ENCODE measurements around the gene KLF7. TPM values are rescaled to one million over a fixed set of nuclear protein-coding genes. Genes with fewer than 3 reads are reported as not detected.

The KLF7 gene
- total and polyA plus RNA-seq, 9 of the 15 experiments (the other 6 are each of a cell fraction or from before 2014, with no cell fraction given), result 0.04 to 0.54 (median 0.07) TPM

- WGBS (ENCODE audit: insufficient coverage, low coverage, missing lambda C conversion rate), result 0% methylated on average over 2 of the region's 2 CpGs
- BruUV-seq (replicated peaks), result no TSS peak
- Histone ChIP-seq H3K4me3 (no peak overlapping the region), H3K9me1 (ENCODE audit: control insufficient read depth, insufficient read depth, low read length) (no peaks in the 10 kb centered on the region), H4K20me1 (replicated peaks; ENCODE audit: control insufficient read depth, insufficient read depth, low read length) (no peaks in the 10 kb centered on the region), H3K79me2 (ENCODE audit: control insufficient read depth, insufficient read depth, low read length) (no peaks in the 10 kb centered on the region), H3K4me1 (replicated peaks in 1 of 2; ENCODE audit: control insufficient read depth in 2 of 2, insufficient read depth in 2 of 2, low read length in 2 of 2) (no peaks in the 10 kb centered on the region), H3K9ac (ENCODE audit: insufficient read depth in 1 of 2, low read depth in 2 of 2, low read length in 2 of 2) (no peak overlapping the region), H3K27me3 (ENCODE audit: control insufficient read depth in 2 of 2, insufficient read depth in 2 of 2, low read length in 2 of 2) (no peaks in the 10 kb centered on the region), H3K9me3 (replicated peaks; ENCODE audit: control insufficient read depth, insufficient read depth, low read depth, low read length) (no peaks in the 10 kb centered on the region), H3K4me2 (ENCODE audit: insufficient read depth, low read length) (no peak overlapping the region), H2AFZ (ENCODE audit: low read depth, low read length) (no peak overlapping the region), H3K36me3 (ENCODE audit: control insufficient read depth, insufficient read depth, low read length) (no peaks in the 10 kb centered on the region), H3K27ac (ENCODE audit: extremely low read depth, low read depth, low read length) (no peak overlapping the region)
- in situ Hi-C loops (cut with MboI) (no loop called here), intact Hi-C loops (cut with micrococcal nuclease) (no loop called here)
- no peak for DNase-seq (ENCODE audit: extremely low read depth in 1 of 4, low spot score in 3 of 4)
- TF ChIP-seq MTA3 (IDR thresholded peaks at IDR 0.05; ENCODE audit: borderline replicate concordance) (no peak), MED1 (CRISPR knock-in tag; IDR thresholded peaks at IDR 0.05; ENCODE audit: borderline replicate concordance) (no peak), ARID2 (IDR thresholded peaks at IDR 0.05) (no peak), NR2C1 (IDR thresholded peaks at IDR 0.05) (no peak), NR2C1 (tag; IDR thresholded peaks at IDR 0.05) (no peak), MECOM (CRISPR knock-in tag; IDR thresholded peaks at IDR 0.05) (no peak), ZNF3 (CRISPR knock-in tag; IDR thresholded peaks at IDR 0.05) (no peak), HNRNPL (IDR thresholded peaks at IDR 0.05; ENCODE audit: low read depth, low read length) (no peak), CBX5 (IDR thresholded peaks at IDR 0.05; ENCODE audit: borderline replicate concordance, low read depth) (no peak), ZNF140 (CRISPR knock-in tag; IDR thresholded peaks at IDR 0.05) (no peak), ZNF224 (CRISPR knock-in tag; IDR thresholded peaks at IDR 0.05) (no peak), NRF1 (conservative IDR thresholded peaks at IDR 0.05 in 1 of 2, IDR thresholded peaks at IDR 0.05 in 1 of 2) (no peak), MAFF (IDR thresholded peaks at IDR 0.05; ENCODE audit: low read length) (no peak)
- TF ChIP-seq, protein P1, sequence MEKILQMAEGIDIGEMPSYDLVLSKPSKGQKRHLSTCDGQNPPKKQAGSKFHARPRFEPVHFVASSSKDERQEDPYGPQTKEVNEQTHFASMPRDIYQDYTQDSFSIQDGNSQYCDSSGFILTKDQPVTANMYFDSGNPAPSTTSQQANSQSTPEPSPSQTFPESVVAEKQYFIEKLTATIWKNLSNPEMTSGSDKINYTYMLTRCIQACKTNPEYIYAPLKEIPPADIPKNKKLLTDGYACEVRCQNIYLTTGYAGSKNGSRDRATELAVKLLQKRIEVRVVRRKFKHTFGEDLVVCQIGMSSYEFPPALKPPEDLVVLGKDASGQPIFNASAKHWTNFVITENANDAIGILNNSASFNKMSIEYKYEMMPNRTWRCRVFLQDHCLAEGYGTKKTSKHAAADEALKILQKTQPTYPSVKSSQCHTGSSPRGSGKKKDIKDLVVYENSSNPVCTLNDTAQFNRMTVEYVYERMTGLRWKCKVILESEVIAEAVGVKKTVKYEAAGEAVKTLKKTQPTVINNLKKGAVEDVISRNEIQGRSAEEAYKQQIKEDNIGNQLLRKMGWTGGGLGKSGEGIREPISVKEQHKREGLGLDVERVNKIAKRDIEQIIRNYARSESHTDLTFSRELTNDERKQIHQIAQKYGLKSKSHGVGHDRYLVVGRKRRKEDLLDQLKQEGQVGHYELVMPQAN (IDR thresholded peaks at IDR 0.05; ENCODE audit: borderline replicate concordance), result no peak
- ChIA-PET CTCF (ENCODE audit: low intra/inter-chr PET ratio) (no interaction called here), POLR2A (no interaction called here)
- ATAC-seq, result no peak
- FAIRE-seq, result no peak
These were observed 28.0 kb downstream of the KLF7 start for GRCh38 chr2:207137596-207138337.
